ENCODE results near the gene HDHD3.
"Not testable (repeated sequence)": the region's sequence is repeated elsewhere in the genome, so short reads cannot be mapped to it uniquely, and the experiment has no call there.

The HDHD3 gene

DNA sequence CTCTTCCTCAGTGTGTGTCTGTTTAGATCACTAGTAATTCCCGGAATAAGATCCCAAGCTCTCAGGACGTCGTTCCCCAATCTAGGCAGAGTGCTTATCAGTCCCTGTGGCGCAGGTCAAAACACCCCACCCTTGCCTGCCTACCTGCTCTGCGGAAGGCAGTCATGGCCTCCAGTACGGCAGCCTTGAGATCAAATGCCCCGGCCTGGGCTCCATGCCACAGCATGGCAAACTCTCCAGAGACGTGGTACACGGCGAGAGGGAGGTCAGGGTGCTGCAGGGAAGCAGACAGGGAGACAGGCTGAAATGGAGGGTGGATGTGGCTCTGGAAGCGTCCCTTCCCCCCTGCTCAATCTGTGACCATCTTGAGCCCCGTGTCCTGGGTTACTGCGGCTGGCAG is 12.0 kb upstream of the HDHD3 start:
- no peak for DNase-seq

DNA sequence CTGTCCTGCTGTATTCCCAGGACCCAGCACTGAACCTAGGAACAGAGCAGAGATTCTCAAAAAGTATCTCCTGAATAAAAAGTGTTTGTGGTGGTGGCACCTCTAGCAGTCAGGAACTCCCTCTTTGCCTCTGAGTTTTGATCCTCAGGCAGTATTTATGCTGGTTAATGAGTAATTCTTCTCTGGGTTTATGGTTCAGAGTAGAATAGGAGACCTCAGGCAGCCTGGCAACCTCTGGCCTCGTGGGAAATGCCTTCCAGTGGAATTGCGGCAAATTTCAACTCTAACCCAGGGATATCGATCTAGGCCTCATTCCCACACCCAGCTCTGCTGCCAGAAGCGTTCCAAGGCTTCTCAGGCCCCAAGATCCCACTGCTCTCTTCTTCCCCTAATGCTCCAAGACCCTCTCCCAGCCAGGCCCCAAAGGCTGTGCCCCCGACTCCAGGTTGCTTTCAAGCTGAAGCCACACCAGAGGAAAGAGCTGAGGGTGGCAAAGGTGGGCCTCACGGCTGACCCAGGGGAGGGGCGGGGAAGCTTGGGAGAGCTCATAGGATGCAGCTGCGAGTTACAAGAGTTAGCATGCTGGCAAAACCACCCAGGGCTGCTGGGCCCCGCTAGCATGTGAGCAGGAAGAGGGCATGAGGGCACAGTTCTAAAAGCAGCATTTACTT is 10.9 kb upstream of the HDHD3 start:
- no peak for DNase-seq

DNA sequence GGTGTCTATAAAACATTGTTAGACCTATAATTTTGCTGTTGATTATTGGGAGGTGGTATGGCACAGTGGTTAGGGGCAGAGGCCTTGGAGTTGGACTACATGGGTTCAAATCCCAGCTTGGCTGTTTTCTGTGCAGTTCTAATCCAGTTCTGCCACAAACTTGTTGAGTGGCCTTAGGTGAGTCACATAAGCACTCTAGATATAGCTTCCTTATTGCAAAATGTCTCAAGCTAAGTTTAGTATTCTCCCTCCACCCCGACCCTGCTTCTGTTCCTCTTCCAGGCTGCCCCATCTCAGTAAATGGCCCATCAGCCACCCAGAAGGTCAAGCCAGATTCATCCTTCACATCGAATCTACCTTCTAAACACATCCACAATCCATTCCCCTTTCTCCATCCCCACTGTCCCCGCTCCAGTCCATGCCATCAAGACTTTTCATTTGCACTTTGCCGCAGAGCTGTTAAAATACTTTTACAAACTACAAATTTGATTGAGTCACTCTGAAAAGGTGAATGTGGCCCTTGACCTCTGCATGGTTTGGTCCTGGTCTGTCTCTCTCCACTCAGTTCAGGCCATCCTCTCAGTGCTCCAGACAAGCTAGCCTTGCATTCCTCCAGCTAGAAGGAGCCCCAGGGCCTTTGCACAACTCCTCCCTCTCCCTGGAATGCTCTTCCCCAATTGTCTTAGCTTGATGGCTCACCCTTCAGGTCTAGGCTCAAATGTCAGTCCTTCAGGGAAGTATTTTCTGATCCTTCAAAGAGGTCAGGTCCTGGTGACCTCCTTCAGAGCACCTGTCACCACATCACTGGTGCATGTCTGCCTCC is 10.0 kb upstream of the HDHD3 start:
- DNase-seq: no peak

DNA sequence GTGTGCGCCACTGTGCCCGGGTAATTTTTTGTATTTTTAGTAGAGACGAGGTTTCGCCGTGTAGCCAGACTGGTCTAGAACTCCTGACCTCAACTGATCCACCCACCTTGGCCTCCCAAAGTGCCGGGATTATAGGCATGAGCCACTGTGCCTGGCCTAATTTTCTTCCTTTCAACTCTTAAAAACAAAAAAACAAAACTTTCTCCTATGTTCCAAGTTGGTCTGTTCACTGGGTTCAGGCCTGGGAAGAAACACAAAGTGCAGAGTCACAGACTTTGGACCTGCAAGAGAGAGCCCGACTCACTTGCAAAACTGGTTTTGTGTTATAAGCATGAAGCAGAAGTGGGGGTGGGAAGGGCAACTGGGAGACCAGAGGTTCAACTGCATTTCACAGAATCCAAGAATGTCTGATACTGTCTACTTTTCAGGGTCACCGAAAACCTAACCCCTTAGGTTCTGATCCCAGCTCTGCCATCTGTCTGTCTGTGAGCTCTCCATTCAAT is 5.2 kb upstream of the HDHD3 start:
- no peak for DNase-seq

DNA sequence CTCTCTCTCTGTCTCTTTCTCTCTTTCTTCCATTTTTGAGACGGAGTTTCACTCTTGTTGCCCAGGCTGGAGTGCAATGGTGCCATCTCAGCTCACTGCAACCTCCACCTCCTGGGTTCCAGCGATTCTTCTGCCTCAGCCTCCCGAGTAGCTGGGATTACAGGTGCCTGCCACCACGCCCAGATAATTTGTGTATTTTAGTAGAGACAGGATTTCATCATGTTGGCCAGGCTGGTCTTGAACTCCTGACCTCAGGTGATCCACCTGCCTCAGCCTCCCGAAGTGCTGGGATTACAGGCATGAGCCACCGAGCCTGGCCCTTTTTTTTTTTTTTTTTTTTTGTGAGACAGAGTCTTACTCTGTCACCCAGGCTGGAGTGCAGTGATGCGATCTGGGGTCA is 4.7 kb upstream of the HDHD3 start:
- not testable (repeated sequence) for DNase-seq

DNA sequence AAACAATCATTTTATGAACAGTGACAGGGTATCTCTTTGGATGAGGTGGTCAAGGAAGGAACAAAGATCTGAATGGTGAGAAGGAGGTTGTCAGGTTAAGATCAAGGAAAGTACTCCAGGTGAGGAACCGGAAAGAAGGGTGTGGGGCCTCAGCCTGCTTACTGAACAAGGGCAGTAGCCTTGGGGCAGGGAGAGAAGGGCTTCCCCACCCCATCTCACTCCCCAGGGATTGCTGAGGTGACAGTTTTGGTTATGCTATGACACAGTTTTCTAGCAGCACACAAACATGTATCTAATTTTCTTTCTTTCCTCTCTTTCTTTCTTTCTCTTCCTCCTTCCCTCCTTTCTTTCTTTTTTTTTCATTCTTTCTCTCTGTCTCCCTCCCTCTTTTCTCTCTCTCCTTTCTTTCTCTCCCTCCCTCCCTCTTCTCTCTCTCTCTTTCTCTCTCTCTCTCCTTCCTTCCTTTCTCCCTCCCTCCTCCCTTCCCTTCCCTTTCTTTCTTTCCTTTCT is 4.1 kb upstream of the HDHD3 start:
- no peak for DNase-seq

DNA sequence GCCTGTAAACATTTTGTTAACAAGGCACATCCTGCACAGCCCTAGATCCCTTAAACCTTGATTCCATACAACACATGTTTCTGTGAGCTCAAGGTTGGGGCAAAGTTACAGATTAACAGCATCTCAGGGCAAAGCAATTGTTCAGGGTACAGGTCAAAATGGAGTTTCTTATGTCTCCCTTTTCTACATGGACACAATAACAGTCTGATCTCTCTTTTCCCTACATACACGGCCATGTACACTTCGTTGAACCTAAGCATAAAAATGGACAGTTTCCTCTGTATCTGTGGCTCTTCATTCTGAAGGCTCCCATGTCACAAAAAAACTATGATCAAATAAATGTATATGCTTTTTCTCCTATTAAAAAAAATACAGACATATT is 3.0 kb upstream of the HDHD3 start:
- not testable (repeated sequence) for DNase-seq

DNA sequence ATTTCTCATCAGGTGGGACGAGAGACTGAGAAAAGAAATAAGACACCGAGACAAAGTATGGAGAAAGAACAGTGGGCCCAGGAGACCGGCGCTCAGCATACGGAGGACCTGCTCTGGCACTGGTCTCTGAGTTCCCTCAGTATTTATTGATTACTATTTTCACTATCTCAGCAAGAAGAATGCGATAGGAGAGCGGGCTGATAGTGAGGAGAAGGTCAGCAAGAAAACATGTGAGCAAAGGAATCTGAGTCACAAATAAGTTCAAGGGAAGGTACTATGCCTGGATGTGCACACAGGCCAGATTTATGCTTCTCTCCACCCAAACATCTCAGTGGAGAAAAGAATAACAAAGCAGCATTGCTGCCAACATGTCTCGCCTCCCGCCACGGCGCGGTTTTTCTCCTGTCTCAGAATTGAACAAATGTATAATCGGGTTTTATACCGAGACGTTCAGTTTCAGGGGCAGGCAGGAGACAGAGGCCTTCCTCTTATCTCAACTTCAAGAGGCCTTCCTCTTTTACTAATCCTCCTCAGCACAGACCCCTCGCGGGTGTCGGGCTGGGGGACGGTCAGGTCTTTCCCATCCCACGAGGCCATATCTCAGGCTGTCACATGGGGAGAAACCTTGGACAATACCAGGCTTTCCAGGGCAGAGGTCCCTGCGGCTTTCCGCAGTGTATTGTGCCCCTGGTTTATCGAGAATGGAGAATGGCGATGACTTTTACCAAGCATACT is 2.5 kb upstream of the HDHD3 start:
- not testable (repeated sequence) for DNase-seq

DNA sequence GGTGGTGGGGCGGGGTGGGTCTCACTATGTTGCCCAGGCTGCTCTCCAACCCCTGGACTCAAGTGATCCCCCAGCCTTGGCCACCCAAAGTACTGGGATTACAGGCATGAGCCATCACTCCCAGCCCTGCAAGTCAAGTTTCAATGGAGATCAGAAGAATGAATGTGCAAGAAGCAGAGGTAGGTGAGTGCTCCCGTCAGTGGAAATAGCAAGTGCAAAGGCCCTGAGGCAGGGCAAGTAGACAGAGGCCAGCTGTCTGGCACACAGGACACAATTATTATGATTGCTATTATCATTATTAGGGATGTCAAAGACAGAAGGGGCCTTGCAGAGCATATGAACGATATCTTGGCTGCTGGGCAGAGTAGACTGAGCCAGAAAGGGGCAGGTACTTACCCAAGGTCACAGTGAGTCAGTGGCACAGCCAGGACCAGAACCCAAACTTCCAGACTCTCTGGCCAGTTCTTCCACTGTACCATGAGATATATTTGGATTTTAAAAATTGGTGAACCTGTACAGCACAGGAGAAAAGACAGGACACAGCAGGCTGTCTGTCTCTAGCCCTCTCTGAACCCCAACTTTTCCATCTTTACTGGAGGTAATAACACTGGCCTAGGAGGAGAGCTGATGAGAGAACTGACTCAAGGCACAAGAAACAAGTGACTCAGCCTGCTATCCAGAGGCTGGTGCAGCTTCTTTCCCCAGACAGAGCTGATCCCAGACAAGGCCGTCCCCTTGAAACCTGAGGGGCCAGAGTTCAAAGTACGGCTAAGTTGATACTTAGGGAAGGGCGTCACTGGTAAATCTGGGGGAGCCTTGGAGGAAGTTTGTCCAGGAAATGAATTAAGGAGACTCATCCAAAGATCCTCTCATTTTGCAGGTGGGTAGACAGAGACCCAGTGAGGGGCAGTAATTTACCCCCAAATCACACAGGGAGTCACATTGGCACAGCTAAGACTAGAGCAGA is 1.4 kb downstream of the HDHD3 start:
- no peak for DNase-seq

DNA sequence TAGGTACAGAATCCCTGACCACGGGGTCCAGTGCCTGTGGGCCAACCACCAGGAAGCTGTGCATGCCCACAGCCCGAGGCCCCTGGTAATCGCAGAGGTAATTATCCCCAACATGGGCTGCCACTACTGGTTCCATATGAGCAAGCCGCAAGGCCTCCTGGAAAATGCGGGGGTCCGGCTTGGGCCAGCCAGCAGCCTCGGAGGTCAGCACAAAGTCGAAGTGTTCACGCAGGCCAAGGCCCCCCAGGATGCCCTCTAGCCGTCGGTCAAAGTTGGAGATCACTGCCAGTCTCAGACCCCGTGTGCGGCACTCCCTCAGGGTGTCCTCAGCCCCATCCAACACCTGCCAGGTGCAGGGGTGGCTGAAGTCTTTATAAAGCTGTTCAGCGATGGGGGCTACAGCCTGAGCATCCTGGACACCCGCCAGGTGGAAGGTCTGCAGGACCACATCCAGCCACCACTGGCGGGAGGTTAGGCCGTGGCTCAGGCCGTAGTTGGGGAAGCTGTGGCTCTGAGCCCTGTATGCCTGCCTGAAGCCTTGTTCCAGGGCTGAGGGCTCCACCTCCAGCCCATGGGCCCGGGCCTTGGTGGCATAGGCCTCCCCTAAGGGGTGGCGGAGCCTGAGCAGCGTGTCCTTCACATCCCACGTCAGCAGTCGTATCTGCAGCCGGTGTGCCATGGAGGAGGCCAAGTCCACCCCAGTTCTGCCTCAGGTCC is 3.0 kb downstream of the HDHD3 start:
- DNase-seq: no peak

DNA sequence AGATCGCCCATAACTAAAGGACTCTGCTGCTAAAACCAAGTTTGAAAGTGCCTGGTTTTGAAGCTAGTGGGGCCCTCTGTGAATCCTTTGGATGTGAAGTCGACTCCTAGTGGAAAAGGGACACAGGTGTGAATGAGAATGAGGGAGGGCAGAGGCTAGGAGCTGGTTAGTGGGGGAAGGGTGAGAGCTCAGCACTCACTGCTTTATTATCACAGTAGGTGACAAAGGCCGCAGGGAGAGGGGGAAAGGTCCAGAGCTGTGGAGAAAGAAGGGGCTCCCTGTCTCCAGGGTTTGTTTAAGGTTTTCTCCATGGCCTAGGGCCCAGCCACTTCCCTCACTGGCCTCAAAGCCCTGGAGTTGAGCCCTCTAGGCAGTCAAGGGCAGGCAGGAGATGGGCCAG is 3.5 kb downstream of the HDHD3 start:
- no peak for DNase-seq

DNA sequence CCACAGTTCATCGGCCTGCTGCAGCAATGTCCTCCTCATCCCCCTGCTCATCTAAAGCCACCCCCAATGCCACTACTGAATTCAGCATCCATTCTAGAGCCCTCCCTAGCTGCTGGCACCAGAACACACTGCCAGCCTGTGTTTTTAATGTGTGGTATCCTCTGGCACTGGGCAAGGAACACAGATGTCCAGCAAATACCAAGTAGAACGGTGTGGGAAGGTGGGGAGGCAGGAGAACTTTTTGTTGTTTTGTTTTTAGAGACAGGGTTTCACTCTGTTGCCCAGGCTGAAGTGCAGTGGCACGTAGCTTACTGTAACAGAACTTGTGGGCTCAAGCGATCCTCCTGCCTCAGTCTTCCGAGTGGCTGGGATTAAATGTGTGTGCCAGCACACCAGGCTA is 4.7 kb downstream of the HDHD3 start:
- no peak for DNase-seq

DNA sequence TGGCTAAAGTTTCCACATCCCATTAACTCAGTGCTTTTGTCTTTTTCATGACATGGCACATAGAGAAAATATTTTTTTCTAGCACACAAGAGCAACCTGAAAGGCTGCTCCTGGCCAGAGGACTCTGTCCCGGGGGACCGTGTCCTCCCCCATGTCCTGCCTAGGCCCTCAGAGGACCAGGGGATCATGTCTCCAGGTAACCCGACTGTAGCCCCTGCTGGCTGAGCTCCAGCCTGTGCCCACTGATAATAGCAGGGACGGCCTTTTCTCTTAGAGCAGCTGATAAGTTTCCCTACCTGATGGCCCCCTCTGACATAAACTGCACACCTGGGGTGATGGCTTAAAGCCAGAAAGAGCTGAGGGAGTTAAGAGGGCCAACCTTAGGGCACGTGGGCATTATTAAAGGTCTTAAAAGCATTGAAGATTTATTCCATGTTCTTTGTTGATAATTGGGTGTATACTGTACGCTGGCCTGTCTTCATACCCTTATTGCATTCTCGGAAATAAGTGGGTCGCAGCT is 5.9 kb downstream of the HDHD3 start:
- no peak for DNase-seq

DNA sequence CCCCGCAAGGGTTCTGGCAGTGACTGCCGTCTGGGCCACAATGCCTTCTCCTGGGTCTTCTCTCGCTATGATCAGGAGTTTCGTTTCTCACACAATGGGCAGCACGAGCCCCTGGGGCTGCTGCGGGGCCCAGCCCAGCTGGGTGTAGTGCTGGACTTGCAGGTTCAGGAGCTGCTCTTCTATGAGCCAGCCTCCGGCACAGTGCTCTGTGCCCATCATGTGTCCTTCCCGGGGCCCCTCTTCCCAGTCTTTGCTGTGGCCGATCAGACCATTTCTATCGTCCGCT is 7.0 kb downstream of the HDHD3 start:
- no peak for DNase-seq

DNA sequence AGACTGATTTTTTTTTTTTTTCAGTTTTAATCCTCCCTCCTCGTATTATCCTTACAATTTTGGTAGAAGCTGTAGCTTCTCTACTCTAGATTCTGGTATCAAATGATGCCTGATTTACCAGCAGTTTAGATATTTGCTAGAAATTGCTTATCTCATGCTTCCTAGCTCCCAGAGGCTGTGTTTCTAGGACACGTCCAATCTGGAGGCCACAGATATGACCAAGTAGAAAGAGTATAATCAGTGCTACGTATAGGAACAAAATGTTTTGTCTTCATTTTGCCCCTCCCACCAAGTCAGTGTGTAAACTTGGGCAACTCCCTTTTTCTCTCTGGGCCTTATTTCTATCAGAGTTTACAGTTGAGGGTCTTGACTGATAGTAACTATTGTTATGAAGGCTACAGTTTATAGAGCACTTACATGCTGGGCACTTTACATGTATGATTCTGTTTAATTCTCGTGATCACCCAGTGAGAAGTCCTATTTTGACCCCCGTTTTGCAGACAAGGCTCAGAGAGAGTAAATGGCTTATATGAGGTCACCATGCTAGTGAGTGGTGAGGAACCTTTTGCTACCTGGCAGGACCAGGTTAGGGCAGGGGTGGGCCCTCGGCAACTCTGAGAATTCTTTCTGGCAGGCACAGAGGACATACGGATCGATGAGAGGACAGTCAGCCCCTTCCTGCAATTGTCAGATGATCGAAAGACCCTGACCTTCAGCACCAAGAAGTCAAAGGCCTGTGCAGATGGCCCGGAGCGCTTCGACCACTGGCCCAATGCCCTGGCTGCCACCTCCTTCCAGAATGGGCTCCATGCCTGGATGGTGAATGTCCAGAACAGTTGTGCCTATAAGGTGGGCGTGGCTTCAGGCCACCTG is 7.6 kb downstream of the HDHD3 start:
- no peak for DNase-seq

DNA sequence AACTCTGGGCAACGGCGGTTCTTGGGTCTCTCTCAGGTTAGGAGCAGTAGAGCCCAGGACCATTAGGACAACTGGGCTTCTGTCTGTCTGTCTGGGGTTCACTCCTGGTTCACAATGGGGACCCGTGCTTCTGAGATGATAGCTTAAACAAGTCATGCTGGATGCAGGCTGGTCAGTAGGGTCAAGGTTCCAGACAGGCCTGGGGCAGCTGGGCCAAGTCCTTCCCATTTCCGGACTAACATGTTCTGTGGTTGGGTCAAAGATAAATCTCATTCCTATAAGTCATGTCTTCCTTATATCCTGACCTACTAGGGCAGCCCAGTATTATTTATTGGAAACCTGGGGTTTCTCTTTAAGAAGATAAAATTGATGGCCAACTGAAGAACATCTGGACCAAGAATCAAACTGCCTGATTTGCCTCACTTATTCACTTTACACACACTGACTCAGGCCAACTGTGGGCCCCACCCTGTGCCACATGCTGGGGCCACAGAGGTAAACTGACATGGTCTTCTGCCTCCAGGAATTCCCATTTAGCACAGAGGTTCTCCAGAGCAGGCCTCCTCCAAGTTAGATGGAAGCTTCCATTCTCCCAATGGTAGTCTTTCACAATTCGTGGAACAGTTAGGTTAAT is 8.3 kb downstream of the HDHD3 start:
- no peak for DNase-seq

DNA sequence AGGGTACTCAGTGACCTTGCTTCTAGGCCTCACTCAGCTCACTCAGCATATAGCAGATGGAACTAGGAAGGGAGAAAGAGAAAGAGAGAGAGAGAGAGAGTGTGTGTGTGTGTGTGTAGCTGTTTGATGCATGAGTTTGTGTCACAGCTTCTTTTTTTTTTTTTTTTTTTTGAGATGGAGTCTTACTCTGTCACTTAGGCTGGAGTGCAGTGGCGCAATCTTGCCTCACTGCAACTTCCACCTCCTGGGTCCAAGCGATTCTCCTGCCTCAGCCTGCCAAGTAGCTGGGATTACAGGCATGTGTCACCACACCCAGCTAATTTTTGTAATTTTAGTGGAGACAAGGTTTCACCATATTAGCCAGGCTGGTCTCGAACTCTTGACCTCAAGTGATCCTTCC is 11.1 kb downstream of the HDHD3 start:
- not testable (repeated sequence) for DNase-seq

DNA sequence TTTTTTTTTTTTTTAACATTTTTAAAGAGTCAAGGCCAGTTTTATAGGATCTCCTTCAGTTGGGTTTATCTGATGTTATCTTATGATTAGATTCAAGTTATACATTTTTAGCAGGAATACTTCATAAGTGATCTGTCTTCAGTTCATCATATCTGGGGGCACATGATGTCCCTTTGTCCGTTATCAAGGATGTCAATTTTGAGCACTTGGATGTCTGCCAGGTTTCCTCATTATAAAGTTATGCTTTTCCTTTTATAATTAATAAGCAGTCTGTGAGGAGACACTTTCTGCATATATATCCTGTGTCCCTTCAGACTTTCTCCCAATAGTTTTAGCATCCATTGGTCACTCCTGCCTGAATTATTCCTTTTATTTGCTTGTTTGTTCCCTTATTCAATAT is 11.8 kb downstream of the HDHD3 start:
- DNase-seq: no peak

DNA sequence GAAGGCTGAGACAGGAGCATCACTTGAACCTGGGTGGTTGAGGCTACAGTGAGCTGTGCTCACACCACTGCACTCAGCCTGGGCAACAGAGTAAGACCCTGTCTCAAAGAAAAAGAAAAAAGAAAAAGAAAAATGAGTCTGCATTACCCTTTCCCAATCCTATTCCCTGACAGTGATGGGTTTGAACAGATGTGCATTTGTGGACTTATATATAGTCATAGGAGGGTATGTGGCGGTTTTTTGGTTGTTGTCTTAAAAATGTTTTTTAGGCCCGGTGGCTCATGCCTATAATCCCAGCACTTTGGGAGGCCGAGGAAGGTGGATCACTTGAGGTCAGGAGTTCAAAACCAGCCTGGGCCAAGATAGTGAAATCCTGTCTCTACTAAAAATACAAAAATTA is 13.4 kb downstream of the HDHD3 start:
- no peak for DNase-seq

Data from CD4-positive, alpha-beta T cell treated with Interleukin-1 beta for 1 hour (primary cell).